Ascending aorta (tissue), 2 donors: ENCODE results near the gene MYL4. TPM values are rescaled to one million over a fixed set of nuclear protein-coding genes. Genes with fewer than 3 reads are reported as not detected.
"Not testable (repeated sequence)": the region's sequence is repeated elsewhere in the genome, so short reads cannot be mapped to it uniquely, and the experiment has no call there.

ENCODE experiments used
- DNase-seq, 2 donors: peaks; one replicate each; pipeline ENCODE4 v3.0.0-alpha.2; 2019; ENCODE audit warnings: low spot score in 2 of 2
- H3K27ac ChIP-seq, 2 donors: fragments of 200-600 bp; sonication (generic); one replicate each; pipeline ENCODE4 v1.5.1; 2016 to 2017; ENCODE audit warnings: mild to moderate bottlenecking in 1 of 2
- H3K27me3 ChIP-seq: fragments of 200-600 bp; sonication (generic); one replicate; pipeline ENCODE4 v1.5.1; 2017
- H3K36me3 ChIP-seq, 2 donors: fragments of 200-600 bp; sonication (generic); one replicate each; pipeline ENCODE4 v1.5.1; 2016
- H3K4me1 ChIP-seq, 2 donors: fragments of 200-600 bp; sonication (generic); one replicate each; pipeline ENCODE4 v1.5.1; 2016 to 2017; ENCODE audit warnings: mild to moderate bottlenecking in 1 of 2
- H3K4me3 ChIP-seq, 2 donors: fragments of 200-600 bp; sonication (generic); one replicate each; pipeline ENCODE4 v1.5.1; 2016 to 2017; ENCODE audit warnings: mild to moderate bottlenecking in 1 of 2
- H3K9me3 ChIP-seq, 2 donors: fragments of 200-600 bp; sonication (generic); one replicate each; pipeline ENCODE4 v1.5.1; 2016
- intact Hi-C: fragments of 100-400 bp; cut with DNase I; formaldehyde crosslinking; loops from one replicate; pipeline ENCODE4 v1.15.1; 2023
- total RNA-seq: library from RNA; depleted of rRNA; stranded (reverse); fragments of >200 nt; gene quantifications from one replicate; pipeline ENCODE4 v1.1.0, GENCODE V29; 2016
- TF ChIP-seq, protein P1 (sequence below), 3 experiments: fragments of 200-600 bp in 2 of 3; fragments of 450-650 bp in 1 of 3; sonication (generic) in 2 of 3; IDR thresholded peaks; one replicate each; pipeline ENCODE4 v1.5.1; 2016 to 2019; ENCODE audit warnings: antibody characterized with exemption in 3 of 3, mild to moderate bottlenecking in 1 of 3, moderate library complexity in 1 of 3

Gene MYL4
- total RNA-seq, 1 donor from 2014 or later: not detected

DNA sequence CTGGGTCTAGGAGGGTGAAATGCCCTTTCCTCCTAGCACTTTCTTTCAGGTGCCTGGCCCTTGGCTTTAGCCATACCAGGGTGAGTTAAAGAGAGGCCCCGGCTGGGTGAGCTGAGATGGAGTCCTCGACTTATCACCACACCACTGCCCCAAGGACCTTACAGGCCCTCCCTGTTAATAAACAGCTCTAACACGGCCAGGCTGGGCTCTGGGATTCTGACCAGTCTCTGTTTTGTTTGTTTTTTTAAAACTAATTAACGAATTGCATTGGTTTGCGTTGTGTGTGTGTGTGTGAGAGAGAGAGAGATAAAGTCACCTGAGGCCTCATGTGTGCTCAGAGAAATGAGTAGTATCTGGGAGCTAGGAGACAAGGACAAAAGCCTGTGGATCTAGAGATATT is 14.3 kb downstream of the MYL4 start:
- TF ChIP-seq, protein P1, sequence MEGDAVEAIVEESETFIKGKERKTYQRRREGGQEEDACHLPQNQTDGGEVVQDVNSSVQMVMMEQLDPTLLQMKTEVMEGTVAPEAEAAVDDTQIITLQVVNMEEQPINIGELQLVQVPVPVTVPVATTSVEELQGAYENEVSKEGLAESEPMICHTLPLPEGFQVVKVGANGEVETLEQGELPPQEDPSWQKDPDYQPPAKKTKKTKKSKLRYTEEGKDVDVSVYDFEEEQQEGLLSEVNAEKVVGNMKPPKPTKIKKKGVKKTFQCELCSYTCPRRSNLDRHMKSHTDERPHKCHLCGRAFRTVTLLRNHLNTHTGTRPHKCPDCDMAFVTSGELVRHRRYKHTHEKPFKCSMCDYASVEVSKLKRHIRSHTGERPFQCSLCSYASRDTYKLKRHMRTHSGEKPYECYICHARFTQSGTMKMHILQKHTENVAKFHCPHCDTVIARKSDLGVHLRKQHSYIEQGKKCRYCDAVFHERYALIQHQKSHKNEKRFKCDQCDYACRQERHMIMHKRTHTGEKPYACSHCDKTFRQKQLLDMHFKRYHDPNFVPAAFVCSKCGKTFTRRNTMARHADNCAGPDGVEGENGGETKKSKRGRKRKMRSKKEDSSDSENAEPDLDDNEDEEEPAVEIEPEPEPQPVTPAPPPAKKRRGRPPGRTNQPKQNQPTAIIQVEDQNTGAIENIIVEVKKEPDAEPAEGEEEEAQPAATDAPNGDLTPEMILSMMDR (IDR thresholded peaks at IDR 0.05): no peak
- no peaks in the 10 kb centered on the region for H3K36me3 ChIP-seq
- no peak overlapping the region for H3K4me3 ChIP-seq
- H3K4me1 ChIP-seq: peaks cover 15 to 39% of the 10 kb centered on the region in 2 donors
- H3K27me3 ChIP-seq: no peaks in the 10 kb centered on the region
- DNase-seq: no peak
- no peaks in the 10 kb centered on the region for H3K9me3 ChIP-seq
- intact Hi-C loops: loop anchor here (10.0 kb wide), 1 partner anchor 391 kb away; no protein-coding TSS in a partner anchor
- peak overlapping the region; percentile 92 to 93 for H3K27ac ChIP-seq

DNA sequence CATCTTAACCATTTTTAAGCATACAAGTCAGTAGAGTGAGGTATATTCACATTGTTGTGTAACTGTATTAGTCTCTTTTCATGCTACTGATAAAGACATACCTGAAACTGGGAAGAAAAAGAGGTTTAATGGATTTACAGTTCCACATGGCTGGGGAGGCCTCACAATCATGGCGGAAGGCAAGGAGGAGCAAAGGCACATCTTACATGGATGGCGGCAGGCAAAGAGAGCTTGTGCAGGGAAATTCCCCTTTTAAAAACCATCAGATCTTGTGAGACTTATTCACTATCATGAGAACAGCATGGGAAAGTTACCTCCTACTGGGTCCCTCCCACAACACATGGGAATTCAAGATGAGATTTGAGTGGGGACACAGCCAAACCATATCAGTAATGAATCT is 14.9 kb downstream of the MYL4 start:
- intact Hi-C loops: loop anchor here (2.0 to 10.0 kb wide), 3 partner anchors 19 to 391 kb away; partner anchors contain the start of gene EFCAB13
- Histone ChIP-seq H3K4me1 (peaks cover 15 to 39% of the 10 kb centered on the region in 2 donors), H3K27ac (peak overlapping the region; percentile 92 to 93)
- DNase-seq, H3K27me3 ChIP-seq, H3K9me3 ChIP-seq, H3K4me3 ChIP-seq, H3K36me3 ChIP-seq: not testable (repeated sequence)

DNA sequence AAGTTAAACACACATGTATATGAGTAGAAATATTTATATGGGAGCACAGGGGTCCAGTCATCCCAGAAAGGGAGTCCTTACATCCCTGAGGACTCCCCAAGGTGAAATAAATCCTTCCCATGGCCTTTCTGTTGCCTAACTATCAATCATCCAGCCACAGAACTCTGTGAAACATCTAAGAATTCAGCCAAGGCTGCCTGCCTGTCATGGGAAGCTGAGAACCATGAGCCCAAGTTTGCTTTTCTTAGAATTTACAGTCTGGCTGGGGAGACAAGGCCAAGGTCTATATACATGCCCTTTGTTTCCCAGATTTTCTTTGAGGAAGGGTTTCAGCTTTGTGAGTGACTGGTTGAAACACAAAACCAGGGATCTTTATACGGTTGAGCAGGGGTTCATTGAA is 15.8 kb downstream of the MYL4 start:
- H3K27me3 ChIP-seq: no peaks in the 10 kb centered on the region
- intact Hi-C loops: loop anchor here (1.0 to 10.0 kb wide), 4 partner anchors 20 to 390 kb away; partner anchors contain the start of genes CDC27 and EFCAB13
- no peaks in the 10 kb centered on the region for H3K9me3 ChIP-seq
- no peaks in the 10 kb centered on the region for H3K36me3 ChIP-seq
- peak overlapping the region; percentile 92 to 93 for H3K27ac ChIP-seq
- TF ChIP-seq, protein P1 (IDR thresholded peaks at IDR 0.05): no peak
- H3K4me1 ChIP-seq: peaks cover 15 to 44% of the 10 kb centered on the region in 2 donors
- no peak overlapping the region for H3K4me3 ChIP-seq
- DNase-seq: no peak

DNA sequence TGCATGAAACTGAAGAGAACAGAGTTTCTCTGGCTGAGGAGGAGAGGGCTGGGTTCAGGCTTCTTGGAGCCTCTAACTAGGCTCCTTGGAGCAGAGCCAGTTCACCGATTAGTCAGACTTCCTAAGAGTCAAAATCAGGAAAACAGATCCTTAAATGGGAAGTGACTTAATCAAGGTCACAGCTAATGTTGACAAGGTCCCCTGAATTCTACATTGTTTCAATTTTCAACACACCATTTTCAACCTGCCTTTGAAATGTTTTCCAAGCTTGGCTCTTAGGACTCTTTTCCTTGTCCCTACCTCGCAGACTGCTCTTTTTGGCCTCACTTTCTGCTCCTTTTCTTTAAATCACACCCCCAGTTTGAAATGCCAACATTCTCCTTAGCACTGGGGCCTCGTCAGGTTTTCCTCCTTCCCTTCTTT is 16.3 kb downstream of the MYL4 start:
- Histone ChIP-seq H3K36me3 (no peaks in the 10 kb centered on the region), H3K4me3 (no peak overlapping the region), H3K9me3 (no peaks in the 10 kb centered on the region), H3K4me1 (peaks cover 15 to 49% of the 10 kb centered on the region in 2 donors), H3K27ac (peak overlapping the region; percentile 92 to 93), H3K27me3 (no peaks in the 10 kb centered on the region)
- intact Hi-C loops: loop anchor here (1.0 to 10.0 kb wide), 4 partner anchors 21 to 389 kb away; partner anchors contain the start of genes CDC27 and EFCAB13
- DNase-seq: peak; percentile 56 to 96
- TF ChIP-seq, protein P1 (IDR thresholded peaks at IDR 0.05): no peak

DNA sequence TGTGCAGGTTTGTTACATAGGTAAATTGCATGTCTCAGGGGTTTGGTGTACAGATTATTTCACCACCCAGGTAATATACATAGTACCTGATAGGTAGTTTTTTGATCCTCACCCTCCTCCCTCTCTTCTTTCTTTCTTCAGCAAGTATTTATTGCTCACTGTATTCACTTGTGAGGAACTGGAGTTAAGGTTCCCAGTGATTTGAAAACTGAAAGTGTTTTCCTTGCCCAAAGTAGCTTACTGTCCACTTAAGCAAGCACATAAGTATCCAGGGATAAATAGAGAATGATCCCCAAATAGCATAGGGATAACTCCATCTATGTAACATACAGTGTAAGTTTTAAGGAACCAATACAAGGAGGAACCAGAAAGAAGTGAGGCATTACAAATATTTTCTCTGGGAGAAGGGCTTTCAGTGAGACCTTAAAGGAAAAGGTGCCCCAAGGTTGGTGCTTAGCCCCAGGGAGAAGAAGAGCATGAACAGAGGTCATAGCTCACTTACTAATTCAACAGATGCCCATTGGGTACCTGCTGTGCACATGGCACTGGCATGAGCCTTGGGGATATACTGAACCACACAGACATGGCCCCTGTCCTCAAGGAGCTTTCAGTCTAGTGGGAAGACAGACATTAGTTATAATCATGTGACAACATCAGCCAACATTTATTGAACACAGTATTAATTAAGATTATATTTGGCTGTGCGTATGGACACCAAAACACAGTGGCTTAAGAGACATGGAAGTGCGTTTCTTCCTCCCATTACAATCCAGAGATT is 17.0 kb downstream of the MYL4 start:
- Histone ChIP-seq H3K4me1 (peaks cover 15 to 50% of the 10 kb centered on the region in 2 donors), H3K27me3 (no peaks in the 10 kb centered on the region), H3K36me3 (no peaks in the 10 kb centered on the region), H3K27ac (peak overlapping the region; percentile 92 to 93), H3K4me3 (no peak overlapping the region), H3K9me3 (no peaks in the 10 kb centered on the region)
- intact Hi-C loops: loop anchor here (1.0 to 10.0 kb wide), 4 partner anchors 21 to 389 kb away; partner anchors contain the start of genes CDC27 and EFCAB13
- TF ChIP-seq, protein P1 (IDR thresholded peaks at IDR 0.05): no peak
- no peak for DNase-seq

DNA sequence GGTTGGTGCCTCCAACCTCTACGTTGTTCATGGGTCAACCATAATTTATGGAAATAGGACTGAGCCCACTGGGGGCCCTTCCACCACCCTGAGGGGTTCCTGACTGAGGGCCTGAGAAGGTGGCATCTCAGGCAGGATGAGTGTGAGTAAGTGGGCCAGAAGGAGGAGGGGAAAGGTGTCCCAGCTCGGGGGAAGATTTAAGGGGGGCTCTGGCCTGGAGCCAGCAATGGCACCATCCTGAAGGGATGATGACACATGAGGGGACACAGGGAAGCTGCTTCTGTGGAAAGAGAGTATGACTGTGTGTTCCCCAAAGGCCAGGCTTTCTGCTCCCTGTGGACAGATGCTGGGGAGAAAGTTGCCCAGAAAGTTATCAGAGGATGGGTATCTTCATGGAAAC is 18.7 kb downstream of the MYL4 start:
- H3K4me3 ChIP-seq: no peak overlapping the region
- no peaks in the 10 kb centered on the region for H3K27me3 ChIP-seq
- no peaks in the 10 kb centered on the region for H3K9me3 ChIP-seq
- H3K4me1 ChIP-seq: peaks cover 15 to 50% of the 10 kb centered on the region in 2 donors
- H3K27ac ChIP-seq: peak overlapping the region; percentile 92 to 93
- TF ChIP-seq, protein P1 (IDR thresholded peaks at IDR 0.05): no peak
- no peaks in the 10 kb centered on the region for H3K36me3 ChIP-seq
- intact Hi-C loops: loop anchor here (10.0 kb wide), 1 partner anchor 387 kb away; no protein-coding TSS in a partner anchor
- no peak for DNase-seq
